Parietal lobe (tissue), 1 donor: Measurements from ENCODE around the gene SLC37A2. TPM values are rescaled to one million over a fixed set of nuclear protein-coding genes. Genes with fewer than 3 reads are reported as not detected.

Experiments
- total RNA-seq: library from RNA; depleted of rRNA; stranded (reverse); fragments of >200 nt; gene quantifications from one replicate; pipeline ENCODE4 v1.2.3, GENCODE V29; 2014

The SLC37A2 gene
- total RNA-seq: 1.9 TPM

GRCh38 chr11:125062931-125063428 is at the start of gene SLC37A2:
SLC37A2 (plus strand) TSS chr11:125063305; CDS start chr11:125063368, 63 bp downstream.

GRCh38 chr11:125111343-125112207 is 48.5 kb downstream of the SLC37A2 start, which contains the start of gene TMEM218:
TMEM218 (minus strand) TSS chr11:125111626; CDS start chr11:125102241, 9,385 bp downstream.

Other genes with a start within 250 kb of the SLC37A2 start
- 7.8 TPM for gene ROBO3, start 197.9 kb upstream of the SLC37A2 start, total RNA-seq
- 3.1 TPM for gene ROBO4, start 165.4 kb upstream of the SLC37A2 start, total RNA-seq
- not detected for gene HEPN1, start 144.1 kb upstream of the SLC37A2 start, total RNA-seq
- gene HEPACAM, start 127.3 kb upstream of the SLC37A2 start, total RNA-seq: 18.2 TPM
- gene CCDC15, start 109.1 kb upstream of the SLC37A2 start, total RNA-seq: 3.8 TPM
- 25.0 TPM for gene TMEM218, start 48.3 kb downstream of the SLC37A2 start, total RNA-seq
- gene PKNOX2, start 101.4 kb downstream of the SLC37A2 start, total RNA-seq: 13.1 TPM